Measurements from ENCODE around the gene RARS1.

- TF ChIP-seq CTCF (IDR thresholded peaks at IDR 0.05) (no peak), POLR2A (IDR thresholded peaks at IDR 0.05) (no peak)
These were observed 67.3 kb downstream of the RARS1 start for GRCh38 chr5:168553377-168554130.

Data from thyroid gland (tissue), 4 donors.